DND-41 (cell line): ENCODE results near the gene PAN2.

ENCODE experiments used
- CTCF ChIP-seq: IDR thresholded peaks from 2 replicates; pipeline ENCODE4 v1.5.1; 2012; ENCODE audit warnings: borderline replicate concordance, low read length, moderate library complexity, mild to moderate bottlenecking; ENCODE audit not compliant: poor library complexity, severe bottlenecking; ENCODE audit errors: extremely low read depth
- EZH2 ChIP-seq: IDR thresholded peaks from 3 replicates; pipeline ENCODE4 v1.6.1; 2012; ENCODE audit warnings: borderline replicate concordance, low read depth, mild to moderate bottlenecking, moderate library complexity, low read length, inconsistent platforms; ENCODE audit not compliant: severe bottlenecking

- TF ChIP-seq CTCF: peak; percentile 13
- no peak for TF ChIP-seq EZH2
Observed at GRCh38 chr12:56317675-56318074, 16.1 kb downstream of the PAN2 start.
